HG02885 (cell line): ENCODE results near the gene MYZAP.
A peak's percentile ranks its signal among the peaks of the same experiment; 100 is the strongest.

Source experiments
- ATAC-seq: cut with Tn5 transposase; IDR thresholded peaks from one replicate; pipeline ENCODE4 v1.9.1; 2021; ENCODE audit warnings: mild to moderate bottlenecking; ENCODE audit not compliant: unreplicated experiment, poor library complexity

The MYZAP gene

DNA sequence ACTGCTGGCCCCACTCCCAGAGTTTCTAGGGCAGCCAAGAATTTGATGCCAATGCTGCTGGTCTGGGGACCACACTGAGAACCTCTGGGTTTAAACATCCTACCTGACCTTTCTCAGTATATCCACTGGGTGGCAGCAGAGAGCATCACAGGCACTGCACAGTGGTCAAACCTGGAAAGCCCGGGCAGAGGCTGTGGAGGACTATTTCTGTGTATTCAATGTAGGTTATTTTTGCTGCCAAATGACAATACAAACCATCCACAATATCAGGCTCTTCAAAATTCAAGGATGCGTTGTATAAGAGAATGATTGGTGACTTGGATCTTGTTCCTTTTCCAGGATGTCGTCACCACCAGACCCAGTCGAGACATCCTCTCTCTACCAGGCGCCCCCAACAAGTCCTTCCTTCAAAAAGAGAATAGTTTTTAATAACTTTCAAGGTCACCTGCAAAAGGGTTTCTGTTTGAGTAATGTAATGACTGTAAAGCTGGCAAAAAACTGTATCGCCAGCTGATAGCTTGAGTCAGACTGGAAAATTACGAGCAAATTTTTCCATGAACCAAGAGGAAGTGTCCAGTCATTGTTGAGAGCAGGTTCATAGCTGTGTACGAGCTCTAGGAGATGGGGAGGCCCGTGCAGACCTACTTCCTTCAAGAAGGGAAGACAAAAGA lies 30.5 kb upstream of the MYZAP start:
- peak; percentile 86 for ATAC-seq

DNA sequence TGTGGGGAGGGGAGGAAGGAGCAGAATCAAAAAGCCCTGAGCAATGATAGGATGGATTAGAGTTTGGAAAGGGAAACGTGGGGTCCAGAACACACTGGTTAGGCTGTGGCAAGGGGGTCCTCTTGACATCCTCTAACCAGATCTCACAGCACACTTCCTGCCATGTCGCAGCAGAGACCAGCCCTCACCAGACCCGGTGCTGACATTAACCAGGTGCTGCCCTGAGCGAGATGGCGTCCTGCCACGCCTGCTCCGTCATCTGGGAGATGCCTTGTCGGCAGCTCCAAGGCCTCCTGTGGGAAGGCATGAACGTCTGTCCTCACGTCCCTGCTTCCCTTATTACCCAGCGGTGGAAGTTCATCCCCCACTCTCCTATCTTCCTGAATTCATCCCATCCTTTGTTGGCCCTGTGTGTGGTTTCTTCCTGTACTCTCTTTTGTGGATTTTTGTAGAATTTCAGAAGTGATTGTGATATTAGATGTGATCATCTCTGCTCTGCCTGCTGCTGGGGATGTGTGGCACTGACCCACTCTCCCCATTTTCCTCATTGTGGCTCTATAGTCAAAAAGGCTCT lies 29.4 kb upstream of the MYZAP start:
- no peak for ATAC-seq

DNA sequence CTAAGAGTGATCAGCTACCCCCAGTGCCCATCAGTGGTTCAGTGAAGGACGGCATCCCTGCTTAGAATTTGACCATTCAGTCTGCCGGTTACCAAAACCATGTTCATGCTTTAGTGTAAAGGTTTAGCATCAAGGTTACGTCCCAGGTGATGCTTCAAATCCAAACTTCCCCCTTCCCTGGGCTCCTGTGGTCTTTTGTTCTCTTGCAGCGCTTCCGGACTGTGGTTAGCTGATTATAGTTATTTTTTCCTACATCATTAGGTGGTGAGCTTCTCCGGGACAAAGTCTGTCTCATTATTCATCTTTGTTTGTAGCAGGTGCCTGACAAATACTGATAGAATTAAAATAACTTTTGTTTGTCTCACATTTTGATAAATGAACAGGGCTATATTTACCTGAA lies 28.3 kb upstream of the MYZAP start:
- no peak for ATAC-seq

DNA sequence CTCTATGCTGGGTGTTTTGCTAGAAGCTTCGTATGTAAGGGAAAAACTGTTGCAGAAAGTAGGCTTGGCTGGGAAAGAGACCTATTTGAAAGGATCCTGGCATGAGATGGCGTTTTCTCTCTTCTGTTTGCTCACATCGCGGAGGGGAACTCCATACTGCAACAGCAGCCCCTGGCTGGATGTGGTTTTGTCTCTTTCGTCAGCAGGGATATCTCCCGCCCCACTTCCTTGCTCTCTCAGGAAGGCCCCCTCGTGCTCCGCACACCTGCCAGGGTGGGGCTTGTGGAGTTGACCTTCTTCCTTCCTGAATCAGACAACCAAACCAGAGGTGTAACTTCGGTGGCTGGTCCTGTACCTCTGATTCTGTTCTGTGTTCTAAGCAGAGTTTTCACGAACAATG lies 26.4 kb upstream of the MYZAP start:
- no peak for ATAC-seq

DNA sequence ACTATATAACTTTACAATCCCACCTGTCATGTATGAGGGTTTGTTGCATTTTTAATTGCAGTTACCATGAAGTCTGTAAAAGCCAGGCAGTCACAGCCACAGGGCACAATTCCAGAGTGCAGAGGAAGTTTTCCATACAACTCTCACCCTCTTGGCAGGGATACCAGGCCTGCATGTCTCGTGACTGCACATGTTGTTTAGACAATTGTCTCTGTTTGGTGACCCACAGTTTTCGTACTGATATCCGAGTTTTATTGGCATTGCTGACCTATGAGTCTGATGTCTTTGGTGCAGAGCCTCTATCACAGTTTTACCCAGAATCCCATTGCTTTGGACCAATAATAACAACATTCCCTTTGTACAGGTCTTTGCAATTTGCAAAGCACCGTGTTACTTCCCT lies 24.9 kb upstream of the MYZAP start:
- ATAC-seq: no peak

DNA sequence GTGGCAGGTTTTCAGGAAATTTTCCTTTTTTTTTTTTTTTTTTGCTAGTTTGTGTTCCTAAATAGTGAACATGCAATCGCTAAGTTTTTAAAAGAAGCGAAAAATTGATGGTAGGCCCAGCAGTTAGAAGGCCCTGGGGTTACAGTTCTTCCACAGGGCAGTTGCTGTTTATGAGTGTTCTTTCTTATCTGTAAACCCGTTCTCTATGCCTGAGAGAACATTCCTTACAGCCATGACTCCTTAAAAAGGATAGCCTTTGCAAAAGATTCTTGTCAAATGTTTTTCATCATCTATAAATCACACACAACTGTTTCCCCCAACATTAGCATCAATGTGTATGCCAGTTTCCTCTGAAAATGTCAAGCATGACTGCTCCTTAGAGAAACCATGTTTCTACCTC lies 23.8 kb upstream of the MYZAP start:
- no peak for ATAC-seq

DNA sequence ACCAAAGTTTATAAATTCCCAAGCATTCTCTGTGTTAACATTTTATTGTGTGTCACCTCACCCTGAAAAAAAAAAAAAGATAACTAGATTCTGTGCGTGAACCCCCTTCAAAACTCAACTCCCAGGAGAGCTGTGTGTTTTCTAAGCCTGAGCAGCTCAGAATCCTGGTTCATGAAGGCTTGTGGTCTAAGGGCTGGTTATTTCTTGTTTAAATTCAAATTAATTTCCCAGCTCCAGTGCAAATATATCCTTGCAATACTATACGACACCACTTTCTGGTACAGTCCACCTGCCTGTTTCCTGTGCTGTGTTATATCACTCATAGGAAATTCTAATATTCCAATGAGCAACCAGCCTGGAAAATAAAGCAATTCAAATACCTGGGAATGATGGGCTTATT lies 23.4 kb upstream of the MYZAP start:
- no peak for ATAC-seq

DNA sequence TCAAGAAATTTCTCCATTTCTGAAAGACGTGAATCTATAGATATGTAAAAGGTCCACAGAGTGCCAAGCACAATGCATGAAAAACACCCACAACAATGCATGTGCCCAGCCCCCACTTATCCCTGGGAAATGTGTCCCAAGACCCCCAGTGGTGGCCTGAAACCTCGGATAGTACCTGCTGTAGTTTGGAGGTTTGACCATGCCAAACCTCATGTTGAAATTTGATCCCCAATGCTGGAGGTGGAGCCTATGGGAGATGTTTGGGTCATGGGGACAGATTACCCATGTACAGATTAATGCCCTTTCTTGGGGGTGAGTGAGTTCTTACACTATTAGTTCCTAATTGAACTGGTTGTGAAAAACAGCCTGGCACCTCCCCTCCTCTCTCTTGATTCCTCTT lies 21.4 kb upstream of the MYZAP start:
- ATAC-seq: no peak

DNA sequence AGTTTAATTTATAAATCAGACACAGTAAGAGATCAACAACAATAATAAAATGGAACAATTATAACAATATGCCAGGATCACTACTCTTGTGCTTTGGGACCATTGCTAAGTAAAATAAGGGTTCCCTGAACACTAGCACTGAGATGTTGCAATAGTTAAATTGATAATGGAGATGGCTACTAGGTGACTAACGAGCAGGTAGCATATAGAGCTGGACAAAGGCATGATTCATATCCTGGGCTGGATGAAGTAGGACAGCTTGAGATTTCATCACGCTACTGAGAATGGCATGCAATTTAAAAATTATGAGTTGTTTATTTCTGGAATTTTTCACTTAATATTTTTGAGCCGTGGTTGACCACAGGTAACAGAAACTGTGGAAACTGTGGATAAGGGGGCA lies 20.7 kb upstream of the MYZAP start:
- ATAC-seq: no peak

DNA sequence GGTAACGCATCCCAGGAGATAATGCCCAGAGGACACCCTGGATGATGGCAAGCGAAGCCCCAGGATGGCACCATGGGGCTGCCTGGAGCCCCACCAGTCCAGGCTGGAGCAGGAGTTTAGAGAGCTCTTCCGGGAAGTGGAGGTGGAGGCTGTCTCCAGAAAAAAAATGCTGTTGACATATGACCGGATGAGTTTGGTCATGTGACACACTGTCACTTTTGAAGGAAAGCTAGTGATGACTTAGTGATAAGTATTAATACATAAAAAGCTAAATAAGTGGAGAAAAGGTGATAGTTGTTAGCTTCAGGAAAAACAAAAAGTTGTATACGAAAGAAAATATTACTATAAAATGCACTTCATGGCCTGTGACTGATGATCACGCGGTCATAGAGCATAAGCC lies 20.0 kb upstream of the MYZAP start:
- ATAC-seq: no peak

DNA sequence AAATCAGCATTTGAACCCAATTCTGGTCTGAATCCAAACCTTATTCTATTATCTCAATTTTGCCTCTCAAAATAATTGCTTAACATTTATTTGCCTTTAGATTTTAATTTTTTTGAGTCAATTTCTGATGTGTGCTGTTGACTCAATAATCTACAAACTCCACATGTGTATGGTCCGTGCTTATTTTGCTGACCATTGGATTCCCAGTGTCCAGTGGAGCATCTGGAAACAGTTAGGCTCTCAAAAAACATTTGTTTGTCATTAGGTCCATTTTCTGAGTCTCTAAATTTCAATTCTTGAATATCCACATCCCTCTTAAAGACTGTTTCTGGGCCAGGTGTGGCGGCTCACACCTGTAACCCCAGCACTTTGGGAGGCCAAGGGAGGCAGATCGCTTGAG lies 19.2 kb upstream of the MYZAP start:
- ATAC-seq: no peak

DNA sequence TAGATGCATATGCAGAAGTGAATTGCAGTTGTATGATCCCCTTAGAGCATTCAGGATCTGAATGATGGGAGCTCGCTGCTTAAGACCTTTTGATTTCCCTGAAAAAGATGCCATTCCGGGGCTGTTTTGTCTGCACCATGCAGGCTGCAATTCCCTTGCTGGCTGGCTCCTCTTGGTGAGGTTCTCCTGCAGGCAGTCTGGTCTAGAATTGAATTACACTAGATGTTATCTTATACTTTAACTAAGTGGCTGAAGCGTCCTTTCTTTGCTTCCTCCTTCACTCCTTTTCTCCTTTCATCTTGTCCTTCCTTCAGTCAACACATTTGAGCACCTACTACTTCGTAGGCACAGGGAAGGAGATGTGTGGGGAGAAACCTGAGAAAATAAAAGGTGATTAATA lies 18.6 kb upstream of the MYZAP start:
- no peak for ATAC-seq

DNA sequence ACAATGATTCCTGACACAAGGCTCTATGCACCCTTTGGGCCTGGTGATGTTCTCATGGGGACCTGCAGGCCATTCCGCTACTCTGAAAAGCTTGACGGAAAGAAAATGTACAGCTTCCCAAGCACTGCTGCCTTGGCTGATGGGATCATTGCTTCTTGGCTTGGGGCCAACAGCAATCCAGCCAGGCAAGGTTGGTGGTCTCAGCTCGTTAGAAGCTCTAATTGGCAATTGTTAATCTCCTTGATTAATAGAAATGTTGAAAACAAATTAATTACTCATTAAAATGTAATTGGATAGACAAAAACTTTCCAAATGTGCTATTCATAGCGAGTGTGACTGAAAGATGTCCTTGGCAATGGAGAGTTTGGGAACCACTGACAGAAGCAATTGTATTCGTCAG lies 16.3 kb upstream of the MYZAP start:
- no peak for ATAC-seq

DNA sequence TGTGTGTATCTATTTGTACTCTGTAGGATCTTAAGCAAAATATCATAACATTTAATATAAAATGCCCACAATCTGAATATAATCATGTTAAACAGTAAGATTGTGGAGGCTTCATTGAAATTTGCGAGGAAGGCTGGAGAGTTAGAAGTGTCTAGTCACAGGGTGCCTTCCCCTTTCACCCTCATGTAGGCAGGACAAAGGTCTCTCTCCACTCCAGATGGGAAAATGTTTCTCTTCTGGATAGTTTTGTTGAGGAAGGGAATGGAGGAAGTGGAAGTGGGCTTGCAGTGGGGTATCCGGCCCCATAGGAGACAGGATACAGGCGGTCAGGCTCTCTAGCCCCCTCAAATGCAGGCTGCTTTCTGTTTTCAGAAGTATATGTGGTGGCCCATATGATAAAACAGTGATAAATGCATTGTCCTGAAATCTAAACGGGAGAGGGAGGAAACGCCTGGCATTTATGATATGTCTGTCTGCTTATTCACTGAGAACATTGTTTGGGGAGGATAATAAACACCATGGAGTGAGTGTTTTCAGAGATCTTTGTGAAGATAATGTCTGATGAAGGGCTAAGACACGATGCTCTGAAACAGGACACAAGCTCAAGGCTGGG lies 13.3 kb upstream of the MYZAP start:
- no peak for ATAC-seq

DNA sequence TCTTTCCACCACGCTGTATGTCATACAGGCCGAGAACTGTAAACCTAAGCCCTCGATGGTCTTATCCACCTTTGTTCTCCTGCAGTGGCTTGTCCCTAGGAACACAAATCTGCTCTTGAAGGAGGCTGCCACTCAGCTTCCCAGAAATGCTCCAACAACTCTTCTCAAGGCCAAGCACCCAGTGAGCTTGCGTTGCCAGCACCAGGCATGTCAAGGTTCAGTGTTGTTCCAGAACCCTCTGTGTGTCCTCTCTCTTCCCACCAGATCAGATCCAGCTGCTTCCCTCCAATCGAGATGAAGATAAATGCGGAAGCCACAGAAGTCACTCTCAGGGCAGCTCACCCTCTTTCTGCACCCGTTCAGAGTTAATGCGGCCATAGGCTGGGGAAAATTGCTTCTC lies 11.3 kb upstream of the MYZAP start:
- ATAC-seq: no peak

DNA sequence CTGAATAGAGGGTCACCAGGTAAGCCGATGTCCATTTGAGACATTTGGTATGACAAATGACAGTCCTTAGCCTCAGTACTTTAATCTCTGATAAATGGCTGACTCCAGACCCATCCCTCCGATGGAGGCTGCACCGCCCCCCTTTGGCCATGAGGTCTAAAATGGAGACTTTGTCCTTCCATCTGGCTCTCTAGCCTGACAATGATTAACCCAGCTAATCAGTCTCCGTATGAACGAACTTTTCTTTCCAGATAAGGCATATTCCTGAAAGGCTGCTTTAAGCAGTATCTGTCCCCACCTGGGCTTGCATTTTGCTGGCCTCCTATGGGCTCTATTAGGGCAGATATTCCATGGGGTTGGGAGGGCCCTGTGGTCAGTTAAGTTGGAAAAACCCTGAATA lies 10.8 kb upstream of the MYZAP start:
- no peak for ATAC-seq

DNA sequence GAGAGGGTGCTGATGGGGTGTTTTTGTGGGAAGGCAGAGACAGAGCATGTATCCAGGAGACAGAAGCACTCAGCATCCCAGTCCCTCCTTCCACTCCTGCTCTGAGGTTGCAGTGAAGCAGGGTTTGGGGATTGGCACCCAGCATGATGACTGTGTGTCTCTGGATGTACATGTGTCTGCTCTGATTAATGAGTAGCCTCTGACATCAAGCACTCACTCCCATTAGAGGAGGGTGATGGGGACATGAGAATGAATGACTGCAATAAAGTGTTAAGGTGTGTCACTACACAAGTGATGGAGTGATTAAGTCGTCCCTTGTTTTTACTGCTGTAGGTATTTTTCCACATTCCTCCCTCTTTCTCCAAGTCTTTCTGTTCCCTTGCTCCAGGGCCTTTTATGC lies 9.6 kb upstream of the MYZAP start:
- no peak for ATAC-seq

DNA sequence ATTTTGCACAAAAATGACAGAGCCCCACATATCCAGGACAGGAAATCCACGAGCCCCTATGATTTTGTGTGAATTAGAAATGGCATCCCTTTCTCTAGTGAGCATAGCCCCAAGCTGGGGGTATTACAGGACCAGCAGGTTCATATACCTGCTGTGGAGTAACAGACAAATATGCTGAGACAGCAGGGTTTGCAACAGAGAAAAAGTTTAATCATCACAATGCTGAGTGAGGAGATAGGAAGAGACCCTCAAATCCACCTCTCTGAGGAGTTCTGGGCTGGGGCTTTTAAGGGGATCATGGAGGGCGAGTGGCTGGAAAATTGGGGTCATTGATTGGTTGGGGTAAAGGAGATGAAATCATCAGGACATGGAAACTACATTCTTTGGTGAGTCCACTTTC lies 8.4 kb upstream of the MYZAP start:
- no peak for ATAC-seq

DNA sequence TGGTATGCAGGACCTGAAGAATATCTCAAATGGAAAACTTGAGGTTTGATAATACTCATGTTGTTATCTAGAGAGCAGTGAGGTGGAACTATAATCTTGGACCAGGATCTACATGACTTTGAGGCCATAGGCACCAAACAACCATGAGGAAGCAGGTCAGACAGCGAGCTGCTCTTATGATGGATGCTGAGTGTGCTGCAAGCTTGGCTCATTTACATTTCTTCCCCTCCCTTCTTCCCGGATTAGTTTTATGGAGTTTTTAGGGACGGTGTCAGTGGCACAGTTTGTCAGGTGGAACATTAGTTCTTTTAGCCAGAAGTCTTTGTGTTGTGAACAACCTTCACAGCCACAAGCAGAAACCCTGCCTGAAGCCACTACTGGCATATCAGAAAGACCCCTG lies 8.0 kb upstream of the MYZAP start:
- ATAC-seq: no peak

DNA sequence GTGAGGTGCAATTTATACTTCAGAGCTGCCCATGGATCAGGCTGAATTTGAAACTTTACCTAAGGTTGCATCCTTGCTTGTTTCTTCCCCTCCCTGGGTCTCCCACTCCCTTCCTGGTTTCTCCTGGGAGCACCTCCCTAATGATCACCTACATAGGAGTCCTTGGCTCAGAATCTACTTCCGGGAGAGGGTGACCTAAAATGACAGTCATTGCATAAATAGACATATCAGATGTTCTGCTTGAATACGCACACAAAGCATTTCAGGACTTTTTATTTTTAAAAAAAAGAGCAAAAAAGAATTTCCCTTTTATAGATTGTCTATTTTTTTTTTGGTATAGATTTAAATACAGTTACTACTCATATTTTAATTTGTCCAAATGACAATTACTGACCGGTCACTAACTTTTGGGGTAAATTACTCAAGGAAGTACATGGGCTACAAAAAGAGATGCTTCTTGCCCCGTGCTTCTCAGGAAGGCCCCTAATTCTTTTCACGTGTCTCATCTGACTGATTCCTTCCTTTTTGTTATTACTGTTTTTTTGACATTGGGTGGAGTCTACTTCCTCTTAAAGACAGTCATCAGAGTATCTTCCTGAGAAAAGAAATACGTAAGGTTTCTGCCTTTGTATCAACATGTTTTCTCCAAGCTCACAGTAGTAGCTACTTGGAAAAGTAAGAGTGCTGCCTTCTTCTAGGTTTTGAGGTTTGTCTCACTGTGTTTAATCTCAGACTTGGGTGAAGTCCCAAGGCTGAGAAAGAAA lies 4.9 kb upstream of the MYZAP start:
- ATAC-seq: peak; percentile 39

DNA sequence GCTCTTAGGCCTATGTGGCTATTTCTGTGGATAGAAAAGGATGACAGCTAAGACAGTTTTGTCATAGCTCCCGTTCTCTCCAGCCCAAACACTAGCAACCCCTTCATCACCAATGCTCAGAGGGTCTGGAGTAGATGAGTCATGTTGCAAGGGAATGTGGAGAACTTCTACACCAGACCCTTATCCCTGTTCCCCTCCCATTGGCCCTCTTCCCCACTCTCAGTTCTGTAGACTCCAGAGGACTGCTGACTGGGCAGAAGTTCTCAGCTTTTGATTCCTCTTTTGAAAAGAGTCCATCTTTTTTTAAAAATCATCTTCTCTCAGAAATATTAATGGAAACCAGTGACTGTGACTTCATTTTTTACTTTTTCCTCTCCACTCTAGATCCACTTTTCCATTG lies 2.4 kb upstream of the MYZAP start:
- ATAC-seq: no peak

DNA sequence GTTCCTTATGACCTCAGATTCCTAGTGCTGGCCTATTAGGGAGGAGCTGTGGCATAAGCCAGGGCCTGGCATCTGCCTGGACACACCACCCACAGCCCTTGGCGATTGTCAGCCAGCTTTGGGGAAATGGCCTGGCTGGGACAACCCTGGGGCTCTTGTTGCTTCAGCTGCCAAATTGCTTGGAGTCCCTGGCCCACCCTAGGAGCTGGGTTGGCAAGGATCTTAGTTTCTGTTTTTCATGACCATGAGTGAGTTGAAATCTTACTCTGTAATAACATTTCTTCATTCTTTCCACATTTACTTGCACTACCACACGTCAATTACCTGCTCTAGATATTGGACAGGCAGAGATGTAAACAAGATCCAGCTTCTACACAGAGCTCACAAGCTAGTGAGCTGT lies 1.9 kb upstream of the MYZAP start:
- no peak for ATAC-seq
